T-helper 1 cell (primary cell): ENCODE measurements around the gene ANXA3.
"Not testable (repeated sequence)": the region's sequence is repeated elsewhere in the genome, so short reads cannot be mapped to it uniquely, and the experiment has no call there.

Source experiments
- DNase-seq, 5 donors: peaks; one replicate each; pipeline ENCODE4 v3.0.0-alpha.2; 2012 to 2020

ANXA3 gene

GRCh38 chr4:78581618-78582017 lies 30.0 kb downstream of the ANXA3 start:
- no peak for DNase-seq

GRCh38 chr4:78584863-78585547 lies 33.4 kb downstream of the ANXA3 start:
- no peak for DNase-seq

- DNase-seq, result no peak
Measured at GRCh38 chr4:78585633-78586032, 34.1 kb downstream of the ANXA3 start.

GRCh38 chr4:78588894-78589545 lies 37.5 kb downstream of the ANXA3 start:
- DNase-seq, result no peak

GRCh38 chr4:78591404-78591803 lies 39.8 kb downstream of the ANXA3 start:
- DNase-seq, result no peak

GRCh38 chr4:78592088-78592783 lies 40.7 kb downstream of the ANXA3 start:
- peak in 1 of 5 donors; percentile 20 for DNase-seq

GRCh38 chr4:78596111-78596742 lies 44.7 kb downstream of the ANXA3 start:
- DNase-seq, result no peak

DNA sequence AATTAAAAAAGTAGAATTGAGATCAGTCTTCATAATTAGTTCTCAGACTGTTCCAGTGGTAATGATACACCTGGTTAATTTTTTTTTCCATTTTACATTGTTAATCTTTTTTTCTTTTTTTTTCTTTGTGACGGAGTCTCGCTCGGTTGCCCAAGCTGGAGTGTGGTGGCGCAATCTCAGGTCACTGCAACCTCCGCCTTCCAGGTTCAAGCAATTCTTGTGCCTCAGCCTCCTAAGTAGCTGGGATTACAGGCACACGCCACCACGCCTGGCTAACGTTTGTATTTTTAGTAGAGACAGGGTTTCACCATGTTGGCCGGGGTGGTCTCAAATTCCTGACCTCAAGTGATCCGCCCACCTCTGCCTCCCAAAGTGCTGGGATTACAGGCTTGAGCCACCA lies 46.9 kb downstream of the ANXA3 start:
- not testable (repeated sequence) for DNase-seq

GRCh38 chr4:78599147-78599546 lies 47.6 kb downstream of the ANXA3 start:
- no peak for DNase-seq

GRCh38 chr4:78599931-78600375 lies 48.4 kb downstream of the ANXA3 start:
- no peak for DNase-seq

DNA sequence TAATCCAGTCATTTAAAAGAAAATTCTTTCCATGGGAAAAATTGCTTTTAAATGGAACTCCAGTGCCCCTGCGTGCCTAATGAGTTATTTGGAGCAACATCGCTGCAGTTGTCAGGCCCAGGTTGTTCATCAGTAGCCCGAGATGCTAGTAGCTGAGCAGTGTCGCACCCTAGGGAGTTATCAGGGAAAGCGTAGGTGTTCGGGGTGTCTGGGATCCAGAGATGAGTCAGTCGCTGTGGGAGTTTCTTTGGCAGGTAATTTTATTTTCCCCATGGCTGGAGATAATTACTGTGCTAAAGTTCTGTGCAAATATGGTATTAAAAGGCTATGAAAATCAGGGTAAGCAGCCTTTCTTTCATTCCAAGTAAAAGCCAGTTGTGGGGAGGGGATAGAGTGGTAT lies 49.4 kb downstream of the ANXA3 start:
- no peak for DNase-seq

DNA sequence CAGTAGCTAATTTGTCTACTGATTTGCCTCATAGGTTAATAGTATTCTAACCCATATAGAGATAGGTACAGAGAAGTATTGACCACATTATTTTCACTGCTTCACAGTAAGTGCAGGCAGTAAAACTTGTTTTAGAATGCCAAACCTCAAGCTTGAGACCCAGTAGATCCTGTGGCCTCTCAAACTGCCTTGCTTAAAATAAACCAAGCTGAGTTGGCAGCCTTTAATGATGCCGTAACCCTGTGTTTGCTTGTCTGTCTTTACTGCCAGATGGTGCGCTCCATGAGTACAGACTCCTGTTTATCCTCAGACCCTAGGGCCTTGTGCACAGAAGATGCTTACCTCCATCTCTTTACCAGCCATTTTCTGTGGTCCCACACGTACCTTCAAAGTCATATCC lies 50.8 kb downstream of the ANXA3 start:
- DNase-seq, result no peak

DNA sequence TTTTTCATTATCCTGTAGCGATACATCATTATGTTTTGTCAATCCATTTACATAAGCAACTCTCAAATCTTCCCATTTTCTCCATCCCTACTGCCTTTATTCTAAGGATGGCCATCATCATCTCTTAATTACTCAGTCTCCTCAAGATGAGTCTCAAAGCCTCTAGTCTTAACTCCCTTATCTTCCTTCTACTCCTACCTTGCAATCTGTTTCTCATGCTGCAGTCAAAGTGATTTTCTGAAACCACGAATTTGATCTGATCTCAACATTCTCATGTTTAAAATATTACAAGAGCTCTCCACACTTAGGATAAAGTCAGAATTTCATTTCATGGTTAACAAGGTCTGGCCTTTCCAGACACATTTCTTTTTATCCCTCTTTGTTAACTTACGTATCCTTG lies 51.8 kb downstream of the ANXA3 start:
- DNase-seq, result no peak

DNA sequence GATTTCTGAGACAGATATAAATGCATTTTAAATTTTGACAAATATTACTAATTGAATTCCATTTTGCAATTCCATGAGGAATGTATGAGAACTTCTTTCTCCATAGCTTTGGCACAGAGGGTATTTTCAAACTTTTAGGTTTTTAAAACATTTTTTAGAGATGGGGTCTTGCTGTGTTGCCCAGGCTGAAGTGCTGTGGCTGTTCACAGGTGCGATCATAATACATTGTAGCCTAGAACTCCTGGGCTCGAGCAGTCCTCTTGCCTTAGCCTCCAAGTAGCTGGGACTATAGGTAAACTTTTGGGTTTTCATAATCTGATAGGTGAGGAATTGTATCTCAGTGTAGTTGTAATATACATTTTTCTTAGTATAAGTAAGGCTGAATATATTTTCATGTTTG lies 53.4 kb downstream of the ANXA3 start:
- no peak for DNase-seq

DNA sequence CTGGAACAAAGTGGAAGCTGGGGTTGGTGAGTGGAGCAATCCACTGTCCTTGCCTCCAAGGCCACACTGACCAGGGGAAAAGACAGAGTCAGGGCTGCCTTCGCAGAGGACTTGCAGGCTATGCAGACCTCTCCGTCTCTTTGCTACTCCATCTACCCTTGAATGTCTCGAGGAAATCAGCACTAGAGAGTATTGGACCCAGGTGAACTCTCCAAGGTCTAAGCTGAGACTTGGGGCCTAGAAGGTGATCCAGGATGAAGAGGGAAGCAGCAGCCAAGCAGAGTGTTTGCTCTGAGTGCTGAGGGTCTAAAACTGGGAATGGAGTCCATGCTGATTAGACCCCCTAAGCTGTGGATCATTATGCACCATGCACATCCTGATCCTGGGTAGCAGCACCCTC lies 54.5 kb downstream of the ANXA3 start:
- DNase-seq, result no peak

- no peak for DNase-seq
Measured at GRCh38 chr4:78606530-78607095, 55.0 kb downstream of the ANXA3 start.

DNA sequence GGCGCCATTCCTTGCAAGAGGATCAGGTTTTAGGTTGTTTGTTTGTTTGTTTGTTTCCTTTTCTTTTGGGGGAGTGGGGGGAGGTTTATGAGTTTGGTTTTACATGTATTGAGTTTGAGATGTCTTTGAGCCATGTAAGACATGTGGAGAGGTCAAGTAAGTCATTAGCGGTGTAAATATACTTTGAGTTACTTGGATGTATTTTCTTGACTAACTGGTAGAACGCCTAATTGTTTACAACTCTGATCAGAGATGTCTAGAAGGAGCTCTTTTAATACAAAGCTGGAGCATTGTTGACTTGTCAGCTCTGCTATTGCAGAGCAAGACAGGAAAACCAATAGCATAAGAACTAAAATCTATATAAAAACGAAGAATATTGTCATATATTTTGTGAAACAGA lies 57.1 kb downstream of the ANXA3 start:
- no peak for DNase-seq

DNA sequence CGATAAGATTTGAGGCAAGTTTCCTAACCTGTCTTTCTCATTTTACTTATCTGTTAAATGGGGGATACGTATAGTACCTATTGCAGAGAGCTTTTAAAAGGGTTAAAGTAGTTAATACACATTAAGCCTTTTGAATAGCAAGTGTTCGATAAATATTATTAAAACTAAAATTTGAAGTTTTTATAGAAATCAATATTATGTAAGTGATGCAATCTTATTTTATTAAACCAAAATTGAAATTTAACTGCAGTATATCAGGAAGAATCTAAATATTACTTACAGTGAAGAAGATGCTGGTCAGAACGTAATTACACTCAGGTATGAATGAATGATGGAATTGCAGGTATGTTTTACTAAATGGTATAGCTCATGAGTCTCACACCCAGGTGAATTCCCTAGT lies 58.0 kb downstream of the ANXA3 start:
- DNase-seq, result no peak

DNA sequence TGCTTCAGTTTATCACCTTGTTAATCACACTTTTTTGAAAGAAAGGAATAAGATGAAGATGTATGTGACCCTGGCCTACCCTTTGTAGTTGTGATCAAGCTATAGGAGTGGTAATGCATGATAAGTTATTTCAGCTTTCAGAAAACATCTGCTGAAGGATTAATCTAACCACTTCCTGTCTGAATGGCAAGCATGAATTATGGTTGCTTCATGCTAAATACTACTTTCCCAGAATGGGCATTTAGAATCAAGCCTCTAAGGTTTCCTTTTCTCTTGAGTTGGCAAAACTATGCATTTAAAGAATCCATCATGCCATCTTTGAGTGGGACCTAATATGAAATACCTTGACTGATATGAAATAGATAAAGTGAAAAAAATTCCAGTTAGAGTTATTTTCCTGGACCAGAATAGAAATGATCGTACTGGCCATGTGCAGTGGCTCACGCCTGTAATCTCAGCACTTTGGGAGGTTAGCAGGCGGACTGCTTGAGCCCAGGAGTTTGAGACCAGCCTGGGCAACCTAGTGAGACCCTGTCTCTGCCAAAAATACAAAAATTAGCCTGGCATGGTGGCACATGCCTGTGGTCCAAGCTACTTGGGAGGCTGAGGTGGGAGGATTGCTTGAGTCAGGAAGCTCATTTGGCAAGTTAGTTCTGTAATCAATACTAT lies 59.1 kb downstream of the ANXA3 start:
- DNase-seq, result peak in 1 of 5 donors; percentile 55

GRCh38 chr4:78611215-78611558 lies 59.6 kb downstream of the ANXA3 start:
- DNase-seq, result no peak

DNA sequence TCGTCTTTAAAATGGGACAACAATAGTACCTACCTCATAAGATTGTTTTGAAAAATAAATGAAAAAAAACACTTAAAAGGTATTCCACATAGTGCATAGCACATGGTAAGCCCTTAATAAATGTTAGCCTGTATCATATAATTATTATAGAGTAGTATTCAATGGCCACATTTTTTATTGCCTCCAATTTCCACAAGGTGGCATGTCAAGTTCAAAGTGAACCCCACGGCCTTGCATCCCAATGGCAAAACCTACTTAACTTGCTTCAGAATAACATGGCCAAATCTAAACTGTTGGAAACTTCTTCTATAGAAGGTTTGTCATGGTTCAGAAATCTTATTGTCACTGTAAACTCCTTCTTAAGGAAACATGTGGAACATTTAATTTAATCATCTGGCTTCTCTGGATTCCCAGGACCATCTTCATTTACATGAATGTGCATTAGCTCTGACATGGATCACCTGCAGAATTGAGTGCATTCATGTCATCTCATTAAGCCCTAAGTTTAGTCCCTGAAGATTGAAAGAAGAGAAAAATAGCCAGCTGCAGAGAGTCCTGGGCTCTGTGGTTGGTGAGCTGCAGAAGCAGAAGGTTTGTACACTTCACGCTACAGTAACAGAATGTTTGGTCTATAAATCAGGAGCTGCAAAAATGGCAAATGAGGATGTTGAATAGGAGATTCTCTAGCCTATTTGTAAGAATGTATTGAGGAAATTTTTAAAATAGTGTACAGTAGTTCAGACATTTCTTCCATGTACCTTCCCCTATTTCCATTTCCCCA lies 61.0 kb downstream of the ANXA3 start:
- DNase-seq, result peak in 1 of 5 donors; percentile 57
